DND-41 (cell line): Measurements from ENCODE around the gene HMG20A.

Experiments
- CTCF ChIP-seq: IDR thresholded peaks from 2 replicates; pipeline ENCODE4 v1.5.1; 2012; ENCODE audit warnings: borderline replicate concordance, low read length, moderate library complexity, mild to moderate bottlenecking; ENCODE audit not compliant: poor library complexity, severe bottlenecking; ENCODE audit errors: extremely low read depth
- EZH2 ChIP-seq: IDR thresholded peaks from 3 replicates; pipeline ENCODE4 v1.6.1; 2012; ENCODE audit warnings: borderline replicate concordance, low read depth, mild to moderate bottlenecking, moderate library complexity, low read length, inconsistent platforms; ENCODE audit not compliant: severe bottlenecking

- TF ChIP-seq CTCF: no peak
- TF ChIP-seq EZH2: no peak
These were observed 19.8 kb downstream of the HMG20A start for GRCh38 chr15:77440378-77440999.
